Activated CD8-positive, alpha-beta T cell treated with anti-CD3 and anti-CD28 coated beads for 36 hours (primary cell): ENCODE data around the gene ZNF385C. TPM values are rescaled to one million over a fixed set of nuclear protein-coding genes. Genes with fewer than 3 reads are reported as not detected.
A peak's percentile ranks its signal among the peaks of the same experiment; 100 is the strongest.

Source experiments
- ATAC-seq: fragments of 200-7000 bp; cut with Tn5 transposase; one replicate; pipeline ENCODE4 v1.10.0; 2021; ENCODE audit warnings: mild to moderate bottlenecking, moderate library complexity
- CTCF ChIA-PET: fragments of 350-600 bp; sonication (Branson Sonifier 250); formaldehyde crosslinking; loops from one replicate; lab custom pipeline; 2021; ENCODE audit warnings: antibody characterized with exemption; lab: Charles Lee
- POLR2A ChIA-PET: fragments of 350-600 bp; sonication (Branson Sonifier 250); formaldehyde crosslinking; loops from one replicate; lab custom pipeline; 2021; ENCODE audit warnings: antibody characterized with exemption; lab: Charles Lee
- DNase-seq: peaks from one replicate; pipeline ENCODE4 v3.0.0-alpha.2; 2020
- H3K27ac Mint-ChIP-seq: one replicate; pipeline ENCODE4 v1.8.0; 2021; ENCODE audit warnings: mild to moderate bottlenecking, mixed read lengths
- H3K27me3 Mint-ChIP-seq: one replicate; pipeline ENCODE4 v1.8.0; 2021; ENCODE audit warnings: mixed read lengths
- H3K36me3 Mint-ChIP-seq: one replicate; pipeline ENCODE4 v1.8.0; 2021; ENCODE audit warnings: low read depth, mixed read lengths
- H3K4me1 Mint-ChIP-seq: one replicate; pipeline ENCODE4 v1.8.0; 2021; ENCODE audit warnings: low read depth, mixed read lengths
- H3K4me3 Mint-ChIP-seq: one replicate; pipeline ENCODE4 v1.8.0; 2021; ENCODE audit warnings: mild to moderate bottlenecking, moderate library complexity, mixed read lengths
- H3K9me3 Mint-ChIP-seq: one replicate; pipeline ENCODE4 v1.8.0; 2021; ENCODE audit warnings: mixed read lengths
- intact Hi-C: fragments of 100-400 bp; cut with micrococcal nuclease; formaldehyde crosslinking; loops from one replicate; pipeline ENCODE4 v1.10.0; 2022
- total RNA-seq, 2 experiments: library from RNA; stranded (reverse); gene quantifications; one replicate each; pipeline ENCODE4 v1.2.3, GENCODE V29; 2021
- TF ChIP-seq, protein P1 (sequence below): fragments of 200-600 bp; IDR thresholded peaks from one replicate; pipeline ENCODE4 v1.8.0; 2022; ENCODE audit warnings: antibody characterized with exemption, mild to moderate bottlenecking

Gene ZNF385C
- total RNA-seq, 2 experiments from 2014 or later: 1.3 TPM

DNA sequence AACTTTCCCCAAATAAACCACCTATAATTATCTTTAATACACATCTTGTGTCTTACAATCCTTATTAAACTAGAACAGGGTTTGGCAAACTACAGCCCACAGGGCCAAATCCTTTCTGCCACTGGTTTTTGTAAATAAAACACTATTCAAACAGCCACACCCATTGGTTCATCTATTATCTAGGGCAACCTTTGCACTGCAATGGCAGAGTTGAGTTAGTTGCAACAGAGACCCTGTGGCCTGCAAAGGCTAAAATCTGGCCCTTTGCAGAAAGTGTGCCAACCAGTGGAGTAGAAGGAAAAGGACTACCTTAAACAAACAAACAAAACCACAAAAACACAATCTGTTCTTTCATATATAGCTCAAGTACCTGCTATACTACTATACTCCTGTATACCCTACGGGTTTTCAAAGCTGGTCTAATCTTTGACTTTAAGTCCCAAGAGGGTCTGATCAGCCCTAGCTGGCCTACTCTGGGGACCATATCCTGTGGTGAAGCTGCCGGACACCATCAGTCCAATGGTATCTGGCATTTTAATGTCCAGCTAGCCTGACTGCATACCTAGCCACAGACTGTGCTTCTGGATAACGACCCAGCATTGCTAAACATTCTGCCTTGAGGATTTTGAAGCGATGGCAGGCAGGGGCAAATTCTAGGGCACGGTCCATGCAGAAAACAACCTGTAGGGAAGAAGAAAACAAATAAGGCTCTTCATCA lies 108.4 kb downstream of the ZNF385C start:
- Mint-ChIP-seq H3K4me3 (no peak overlapping the region), H3K27ac (peak overlapping the region; percentile 11), H3K27me3 (no peaks in the 10 kb centered on the region), H3K4me1 (peaks cover 15% of the 10 kb centered on the region), H3K9me3 (no peaks in the 10 kb centered on the region), H3K36me3 (peaks cover 54% of the 10 kb centered on the region)
- TF ChIP-seq, protein P1, sequence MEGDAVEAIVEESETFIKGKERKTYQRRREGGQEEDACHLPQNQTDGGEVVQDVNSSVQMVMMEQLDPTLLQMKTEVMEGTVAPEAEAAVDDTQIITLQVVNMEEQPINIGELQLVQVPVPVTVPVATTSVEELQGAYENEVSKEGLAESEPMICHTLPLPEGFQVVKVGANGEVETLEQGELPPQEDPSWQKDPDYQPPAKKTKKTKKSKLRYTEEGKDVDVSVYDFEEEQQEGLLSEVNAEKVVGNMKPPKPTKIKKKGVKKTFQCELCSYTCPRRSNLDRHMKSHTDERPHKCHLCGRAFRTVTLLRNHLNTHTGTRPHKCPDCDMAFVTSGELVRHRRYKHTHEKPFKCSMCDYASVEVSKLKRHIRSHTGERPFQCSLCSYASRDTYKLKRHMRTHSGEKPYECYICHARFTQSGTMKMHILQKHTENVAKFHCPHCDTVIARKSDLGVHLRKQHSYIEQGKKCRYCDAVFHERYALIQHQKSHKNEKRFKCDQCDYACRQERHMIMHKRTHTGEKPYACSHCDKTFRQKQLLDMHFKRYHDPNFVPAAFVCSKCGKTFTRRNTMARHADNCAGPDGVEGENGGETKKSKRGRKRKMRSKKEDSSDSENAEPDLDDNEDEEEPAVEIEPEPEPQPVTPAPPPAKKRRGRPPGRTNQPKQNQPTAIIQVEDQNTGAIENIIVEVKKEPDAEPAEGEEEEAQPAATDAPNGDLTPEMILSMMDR: no peak
- CTCF ChIA-PET: interaction anchor here (1.0 kb wide), 1 partner anchor 27 kb away, joined by 3 read pairs; the partner anchor contains the start of gene DNAJC7
- intact Hi-C loops: no loop called here
- ATAC-seq: no peak
- no peak for DNase-seq
- POLR2A ChIA-PET: interaction anchor here (0.6 to 1.9 kb wide), 4 partner anchors 9 to 133 kb away, joined by 3 to 6 read pairs (median 5); partner anchors contain the start of gene DNAJC7

DNA sequence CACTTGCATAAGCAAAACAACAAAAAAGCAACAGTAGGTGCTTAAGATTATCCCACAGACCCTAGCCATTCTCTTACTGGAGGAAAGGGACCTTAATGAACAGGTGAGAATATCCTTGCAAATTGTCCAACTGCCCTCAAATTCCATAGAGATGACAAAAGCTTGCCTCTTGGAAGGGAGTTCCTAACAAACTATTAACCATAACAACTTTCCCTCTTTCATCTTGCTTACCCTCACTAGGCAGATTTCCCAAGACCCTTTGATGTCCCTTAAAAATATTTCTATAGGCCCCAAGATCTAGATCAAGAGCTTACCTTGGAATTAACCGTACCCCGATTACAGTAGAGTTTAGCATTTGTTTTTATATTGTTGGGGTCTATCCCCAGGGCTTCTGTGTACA lies 109.9 kb downstream of the ZNF385C start:
- peaks cover 55% of the 10 kb centered on the region for H3K36me3 Mint-ChIP-seq
- CTCF ChIA-PET: no interaction called here
- ATAC-seq (no peak), DNase-seq (no peak)
- no peaks in the 10 kb centered on the region for H3K9me3 Mint-ChIP-seq
- H3K27me3 Mint-ChIP-seq: no peaks in the 10 kb centered on the region
- H3K4me3 Mint-ChIP-seq: no peak overlapping the region
- TF ChIP-seq, protein P1: no peak
- H3K4me1 Mint-ChIP-seq: peaks cover 15% of the 10 kb centered on the region
- intact Hi-C loops: no loop called here
- POLR2A ChIA-PET: interaction anchor here (0.8 to 2.1 kb wide), 3 partner anchors 8 to 31 kb away, joined by 3 to 4 read pairs (median 4); partner anchors contain the start of gene NKIRAS2
- H3K27ac Mint-ChIP-seq: peak overlapping the region; percentile 88

DNA sequence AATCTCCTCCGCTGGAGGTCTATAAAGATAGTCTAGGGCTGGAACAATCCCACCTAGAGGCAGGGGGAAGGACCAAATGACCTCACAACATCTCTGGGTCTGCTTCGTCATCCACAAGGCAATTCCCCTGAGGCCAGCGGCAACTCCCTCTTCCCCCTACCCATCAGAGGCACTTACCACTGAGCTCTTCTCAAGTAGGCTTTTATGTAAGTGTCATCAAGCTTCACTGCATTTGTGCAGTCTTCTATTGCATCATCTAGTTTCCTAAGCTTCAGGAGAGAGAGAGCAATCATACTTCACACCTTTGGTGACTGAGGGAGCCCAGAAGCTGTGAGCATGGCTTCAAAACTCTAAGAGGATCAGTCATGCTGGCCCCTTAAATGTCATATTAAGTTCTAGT lies 110.6 kb downstream of the ZNF385C start:
- peak; percentile 46 for DNase-seq
- Mint-ChIP-seq H3K36me3 (peaks cover 56% of the 10 kb centered on the region), H3K27ac (peak overlapping the region; percentile 88)

DNA sequence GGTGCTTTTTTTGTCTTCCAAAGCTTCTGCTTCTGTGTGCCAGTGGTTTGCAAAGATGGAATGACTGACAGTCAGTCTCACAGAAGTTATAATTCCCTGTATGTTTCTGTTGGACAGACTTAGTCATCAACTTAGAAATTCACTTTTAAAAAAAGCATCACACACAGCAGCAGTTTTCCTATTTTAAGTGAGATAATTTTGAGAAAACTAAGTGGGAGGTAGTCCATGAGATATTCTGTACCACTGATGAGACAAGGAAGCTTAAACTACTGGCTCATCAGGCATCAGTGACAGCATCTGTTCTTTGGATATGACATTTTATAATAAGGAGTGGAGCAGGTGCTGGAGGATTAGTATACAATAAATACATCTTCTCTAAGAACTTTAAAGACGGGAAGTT lies 111.6 kb downstream of the ZNF385C start:
- peak overlapping the region; percentile 9 for H3K27ac Mint-ChIP-seq
- no peak for DNase-seq
- no peak for ATAC-seq
- no peak overlapping the region for H3K4me3 Mint-ChIP-seq
- POLR2A ChIA-PET: interaction anchor here (1.0 to 2.1 kb wide), 2 partner anchors 33 to 69 kb away, joined by 4 read pairs; partner anchors contain the start of gene NKIRAS2
- H3K36me3 Mint-ChIP-seq: peaks cover 62% of the 10 kb centered on the region
- TF ChIP-seq, protein P1: no peak
- H3K9me3 Mint-ChIP-seq: no peaks in the 10 kb centered on the region
- no peaks in the 10 kb centered on the region for H3K27me3 Mint-ChIP-seq
- intact Hi-C loops: no loop called here
- H3K4me1 Mint-ChIP-seq: peaks cover 15% of the 10 kb centered on the region
- CTCF ChIA-PET: interaction anchor here (1.6 to 1.7 kb wide), 2 partner anchors 23 to 34 kb away, joined by 4 to 5 read pairs; partner anchors contain the start of gene NKIRAS2

More for the DNA sequence above, 110.6 kb downstream of the ZNF385C start:
- ATAC-seq: peak; percentile 91
- H3K27me3 Mint-ChIP-seq: no peaks in the 10 kb centered on the region
- H3K4me1 Mint-ChIP-seq: peaks cover 15% of the 10 kb centered on the region
- TF ChIP-seq, protein P1: no peak
- POLR2A ChIA-PET: interaction anchor here (0.9 to 2.1 kb wide), 3 partner anchors 9 to 32 kb away, joined by 3 to 4 read pairs (median 4); partner anchors contain the start of gene NKIRAS2
- intact Hi-C loops: no loop called here
- no peak overlapping the region for H3K4me3 Mint-ChIP-seq
- no peaks in the 10 kb centered on the region for H3K9me3 Mint-ChIP-seq
- CTCF ChIA-PET: interaction anchor here (1.6 to 1.7 kb wide), 2 partner anchors 24 to 33 kb away, joined by 4 to 5 read pairs; partner anchors contain the start of gene NKIRAS2

DNA sequence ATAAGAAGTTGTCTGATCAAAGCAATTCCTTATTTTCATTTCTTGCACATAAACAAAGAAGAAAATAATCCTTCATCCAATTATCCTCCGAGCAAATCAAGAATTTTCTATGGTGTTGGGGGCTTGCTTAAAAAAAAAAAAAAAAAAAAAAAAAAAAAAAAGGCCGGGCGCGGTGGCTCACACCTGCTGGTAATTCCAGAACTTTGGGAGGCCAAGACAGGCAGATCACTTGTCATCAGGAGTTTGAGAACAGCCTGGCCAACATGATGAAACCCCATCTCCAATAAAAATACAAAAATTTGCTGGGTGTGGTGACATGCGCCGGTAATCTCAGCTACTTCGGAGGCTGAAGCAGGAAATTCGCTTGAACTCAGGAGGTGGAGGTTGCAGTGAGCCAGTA lies 112.4 kb downstream of the ZNF385C start:
- Mint-ChIP-seq H3K27me3 (no peaks in the 10 kb centered on the region), H3K27ac (peak overlapping the region; percentile 9), H3K9me3 (no peaks in the 10 kb centered on the region), H3K4me1 (peaks cover 15% of the 10 kb centered on the region), H3K36me3 (peaks cover 58% of the 10 kb centered on the region), H3K4me3 (no peak overlapping the region)
- ChIA-PET CTCF (interaction anchor here (0.8 kb wide), 1 partner anchor 16 kb away, joined by 4 read pairs; no protein-coding TSS in a partner anchor), POLR2A (interaction anchor here (1.0 kb wide), 1 partner anchor 68 kb away, joined by 4 read pairs; no protein-coding TSS in a partner anchor)
- ATAC-seq: no peak
- intact Hi-C loops: no loop called here
- DNase-seq: no peak
- TF ChIP-seq, protein P1: no peak
